OCI-LY3 (cell line): Measurements from ENCODE around the gene EEF1AKMT2.

Experiments
- H2AFZ ChIP-seq: fragments of 200-600, 300-600 bp; shearing (Covaris generic); 2 replicates; pipeline ENCODE4 v1.6.0; 2014; ENCODE audit warnings: antibody characterized with exemption, low read depth, low read length
- H3K27ac ChIP-seq: fragments of 200-600, 300-600 bp; sonication (generic); 2 replicates; pipeline ENCODE4 v1.5.1; 2014; ENCODE audit warnings: mild to moderate bottlenecking, low read length, moderate library complexity, mixed read lengths
- H3K27me3 ChIP-seq: fragments of 200-600, 300-600 bp; sonication (generic); 2 replicates; pipeline ENCODE4 v1.6.1; 2014; ENCODE audit warnings: low read depth, low read length, mixed read lengths
- H3K36me3 ChIP-seq: fragments of 200-600, 300-600 bp; sonication (generic); replicated peaks from 2 replicates; pipeline ENCODE3; 2014; ENCODE audit warnings: low read depth, low read length, mixed read lengths
- H3K4me1 ChIP-seq: fragments of 300-600, 200-600 bp; sonication (generic); 2 replicates; pipeline ENCODE4 v1.6.1; 2014; ENCODE audit warnings: low read length, mixed read lengths
- H3K4me2 ChIP-seq: fragments of 200-600, 300-600 bp; sonication (generic); 2 replicates; pipeline ENCODE4 v1.6.1; 2014; ENCODE audit warnings: low read length, mixed read lengths
- H3K4me3 ChIP-seq: fragments of 300-600, 200-600 bp; sonication (generic); 2 replicates; pipeline ENCODE4 v1.5.1; 2014; ENCODE audit warnings: antibody characterized with exemption, mild to moderate bottlenecking, low read length, moderate library complexity
- H3K79me2 ChIP-seq: fragments of 300-600, 200-600 bp; shearing (Covaris generic); 2 replicates; pipeline ENCODE4 v1.6.1; 2014; ENCODE audit warnings: mild to moderate bottlenecking, low read length, mixed read lengths
- H3K9ac ChIP-seq: fragments of 300-600, 200-600 bp; shearing (Covaris generic); 2 replicates; pipeline ENCODE4 v1.6.0; 2014; ENCODE audit warnings: mild to moderate bottlenecking, low read length, moderate library complexity
- H3K9me3 ChIP-seq: fragments of 200-600, 300-600 bp; shearing (Covaris generic); 2 replicates; pipeline ENCODE4 v1.6.1; 2014; ENCODE audit warnings: low read length, mixed read lengths; ENCODE audit not compliant: insufficient read depth
- H4K20me1 ChIP-seq: fragments of 200-600, 300-600 bp; sonication (generic); 2 replicates; pipeline ENCODE4 v1.6.1; 2016; ENCODE audit warnings: low read length, mixed read lengths; ENCODE audit not compliant: insufficient read depth
- CTCF ChIP-seq: fragments of 200-600, 300-600 bp; sonication (generic); IDR thresholded peaks from 2 replicates; pipeline ENCODE4 v1.5.1; 2014; ENCODE audit warnings: antibody characterized with exemption, low read length, low read depth
- EZH2phosphoT487 ChIP-seq: fragments of 200-600 bp; shearing (Covaris generic); IDR thresholded peaks from 2 replicates; pipeline ENCODE4 v1.6.1; 2018; ENCODE audit warnings: antibody characterized with exemption, mixed run types, low read depth

The EEF1AKMT2 gene

DNA sequence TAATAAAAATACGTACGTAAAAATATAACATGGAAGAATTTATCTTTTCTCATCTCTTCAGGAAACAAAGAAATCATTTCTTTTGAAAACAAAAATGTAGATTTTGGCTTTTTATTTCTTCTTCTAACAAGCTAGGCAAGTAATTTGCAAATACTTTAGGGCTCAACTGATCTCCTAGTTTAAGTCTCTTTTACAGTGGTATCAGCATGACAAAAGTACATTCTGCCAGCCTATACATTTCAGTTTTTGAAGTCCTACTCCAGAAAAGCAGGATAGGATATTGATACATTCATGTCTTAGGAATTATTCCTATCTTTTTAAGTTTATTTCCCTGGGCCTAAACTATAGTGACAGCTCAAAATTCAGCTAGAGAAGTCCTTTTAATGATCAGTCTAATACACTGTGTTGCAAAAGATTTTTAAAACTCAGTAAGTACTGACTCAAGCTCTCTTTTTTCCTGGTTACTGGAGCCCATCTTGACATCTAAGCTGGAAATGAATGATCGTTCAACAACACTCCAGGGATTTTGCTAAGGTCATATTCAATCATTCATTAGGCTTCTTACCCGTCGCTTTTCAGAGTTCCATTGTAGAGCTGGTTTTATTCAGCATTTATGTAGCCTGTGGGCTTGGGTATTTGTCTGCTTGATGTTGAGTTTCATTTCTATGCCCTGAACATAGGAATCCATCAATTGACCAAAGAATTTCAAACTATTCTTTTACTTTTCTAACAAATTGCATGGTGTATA lies 35.4 kb downstream of the EEF1AKMT2 start:
- Histone ChIP-seq H3K4me2 (no peak overlapping the region), H3K9ac (no peak overlapping the region)
- TF ChIP-seq CTCF, result no peak
- no peak for TF ChIP-seq EZH2phosphoT487

DNA sequence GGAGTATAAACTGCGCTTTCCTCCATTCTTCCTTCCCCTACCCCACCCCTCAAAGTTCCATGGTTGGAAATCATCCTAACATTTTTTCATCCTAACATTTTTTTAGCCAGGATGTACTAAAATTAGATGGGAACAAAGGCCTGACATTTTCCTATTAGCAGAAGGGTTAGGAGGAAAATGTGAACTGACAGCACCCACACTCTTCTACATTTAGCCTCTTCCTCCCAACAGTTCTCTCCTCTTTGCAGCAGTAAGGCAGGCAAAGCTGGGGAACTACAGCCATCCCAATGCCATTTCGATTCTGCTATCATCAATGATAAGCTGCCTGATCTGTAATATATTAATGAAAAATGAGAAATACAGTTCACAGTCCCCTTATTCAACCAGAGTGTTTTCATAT lies 36.1 kb downstream of the EEF1AKMT2 start:
- TF ChIP-seq CTCF, result no peak
- TF ChIP-seq EZH2phosphoT487, result no peak
- no peaks in the 10 kb centered on the region for H4K20me1 ChIP-seq
- H3K27ac ChIP-seq, result no peak overlapping the region
- peaks cover 15% of the 10 kb centered on the region for H3K36me3 ChIP-seq
- no peaks in the 10 kb centered on the region for H3K27me3 ChIP-seq
- H3K4me2 ChIP-seq, result no peak overlapping the region
- no peaks in the 10 kb centered on the region for H3K4me1 ChIP-seq
- H3K4me3 ChIP-seq, result no peak overlapping the region
- no peak overlapping the region for H2AFZ ChIP-seq
- H3K9me3 ChIP-seq, result no peaks in the 10 kb centered on the region
- H3K9ac ChIP-seq, result no peak overlapping the region
- no peaks in the 10 kb centered on the region for H3K79me2 ChIP-seq

More for the DNA sequence above, 35.4 kb downstream of the EEF1AKMT2 start:
- no peak overlapping the region for H3K4me3 ChIP-seq
- no peaks in the 10 kb centered on the region for H3K9me3 ChIP-seq
- H3K27ac ChIP-seq, result no peak overlapping the region
- H3K27me3 ChIP-seq, result no peaks in the 10 kb centered on the region
- H3K79me2 ChIP-seq, result no peaks in the 10 kb centered on the region
- H2AFZ ChIP-seq, result no peak overlapping the region
- H3K36me3 ChIP-seq, result peaks cover 19% of the 10 kb centered on the region
- H3K4me1 ChIP-seq, result no peaks in the 10 kb centered on the region
- H4K20me1 ChIP-seq, result no peaks in the 10 kb centered on the region

DNA sequence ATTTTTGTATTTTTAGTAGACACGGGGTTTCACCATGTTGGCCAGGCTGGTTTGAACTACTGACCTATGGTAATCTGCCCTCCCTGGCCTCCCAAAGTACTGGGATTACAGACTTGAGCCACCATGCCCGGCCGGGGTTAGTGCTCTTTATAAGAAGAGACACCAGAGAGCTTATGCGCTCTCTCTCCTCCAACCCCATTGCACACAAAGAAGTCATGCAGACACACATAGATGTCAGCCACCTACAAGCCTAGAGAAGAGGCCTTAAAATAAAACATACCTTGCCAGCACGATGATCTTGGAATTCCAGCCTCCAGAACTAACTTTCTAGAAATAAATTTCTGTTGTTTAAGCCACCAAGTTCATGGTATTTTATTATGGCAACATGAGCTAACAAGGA lies 37.5 kb downstream of the EEF1AKMT2 start:
- Histone ChIP-seq H3K79me2 (no peaks in the 10 kb centered on the region), H3K27ac (no peak overlapping the region), H4K20me1 (no peaks in the 10 kb centered on the region)

More for the DNA sequence above, 37.5 kb downstream of the EEF1AKMT2 start:
- H3K4me1 ChIP-seq, result peaks cover 5% of the 10 kb centered on the region
- no peak overlapping the region for H3K4me2 ChIP-seq
- H3K27me3 ChIP-seq, result no peaks in the 10 kb centered on the region
- H3K9ac ChIP-seq, result no peak overlapping the region
- H2AFZ ChIP-seq, result no peak overlapping the region
- H3K9me3 ChIP-seq, result no peaks in the 10 kb centered on the region
- TF ChIP-seq CTCF (no peak), EZH2phosphoT487 (no peak)
- no peak overlapping the region for H3K4me3 ChIP-seq
- peaks cover 7% of the 10 kb centered on the region for H3K36me3 ChIP-seq
